HEK293 (cell line): ENCODE results near the gene P2RY11.

Experiments used
- CTCF ChIA-PET: fragments of 350-600 bp; formaldehyde crosslinking; extraction: SDS; loops from one replicate; lab custom pipeline; 2021; ENCODE audit warnings: antibody characterized with exemption; lab: Yijun Ruan, JAX
- POLR2A ChIA-PET: fragments of 300-600 bp; formaldehyde crosslinking; extraction: SDS; loops from one replicate; lab custom pipeline; 2020; ENCODE audit warnings: antibody characterized with exemption, inconsistent platforms; lab: Yijun Ruan, JAX
- H3K27ac ChIP-seq: fragments of 200-500 bp; sonication (Bioruptor generic); 2 replicates; pipeline ENCODE4 v1.5.1; 2014; ENCODE audit warnings: low read depth, low read length, control low read depth, inconsistent platforms; ENCODE audit errors: extremely low read depth
- H3K36me3 ChIP-seq, 2 experiments: fragments of 200-500 bp in 1 of 2; sonication (Bioruptor generic) in 1 of 2; 1 replicate in 1 of 2; 2 replicates in 1 of 2; pipeline ENCODE4 v1.5.1; 2014 to 2017; ENCODE audit warnings: inconsistent platforms in 2 of 2, low read length in 2 of 2; ENCODE audit not compliant: control insufficient read depth in 2 of 2, insufficient read depth in 1 of 2
- H3K4me1 ChIP-seq: fragments of 200-500 bp; sonication (Bioruptor generic); 2 replicates; pipeline ENCODE4 v1.5.1; 2014; ENCODE audit warnings: mild to moderate bottlenecking, low read length, inconsistent platforms; ENCODE audit not compliant: control insufficient read depth, insufficient read depth
- H3K4me3 ChIP-seq: 2 replicates; pipeline ENCODE4 v1.5.1; 2011; ENCODE audit warnings: low read depth, mild to moderate bottlenecking, control low read depth, low read length, moderate library complexity
- H3K9me3 ChIP-seq: fragments of 200-500 bp; sonication (Bioruptor generic); 2 replicates; pipeline ENCODE4 v1.5.1; 2014; ENCODE audit warnings: low read depth, low read length, inconsistent platforms; ENCODE audit not compliant: control insufficient read depth, insufficient read depth
- BCL11B ChIP-seq: fragments of 450-650 bp; formaldehyde crosslinking; IDR thresholded peaks from 2 replicates; pipeline ENCODE4 v1.5.1; 2016; ENCODE audit warnings: low read depth, missing biosample characterization, missing genetic modification characterization
- EGR2 ChIP-seq: fragments of 450-650 bp; formaldehyde crosslinking; IDR thresholded peaks from 2 replicates; pipeline ENCODE4 v1.5.1; 2016; ENCODE audit warnings: low read depth, missing biosample characterization, missing genetic modification characterization
- KLF10 ChIP-seq: fragments of 450-650 bp; IDR thresholded peaks from 2 replicates; pipeline ENCODE4 v1.5.1; 2018; ENCODE audit warnings: missing biosample characterization, mild to moderate bottlenecking, missing genetic modification characterization
- KLF16 ChIP-seq: fragments of 450-650 bp; formaldehyde crosslinking; IDR thresholded peaks from 2 replicates; pipeline ENCODE4 v1.5.1; 2017; ENCODE audit warnings: missing biosample characterization, missing genetic modification characterization
- PRDM2 ChIP-seq: fragments of 450-650 bp; formaldehyde crosslinking; IDR thresholded peaks from 2 replicates; pipeline ENCODE4 v1.5.1; 2016; ENCODE audit warnings: missing biosample characterization, missing genetic modification characterization, borderline replicate concordance
- ZBTB20 ChIP-seq: fragments of 450-650 bp; formaldehyde crosslinking; IDR thresholded peaks from 2 replicates; pipeline ENCODE4 v1.5.1; 2016; ENCODE audit warnings: missing biosample characterization, missing genetic modification characterization
- ZBTB21 ChIP-seq: fragments of 450-650 bp; formaldehyde crosslinking; IDR thresholded peaks from 2 replicates; pipeline ENCODE4 v1.5.1; 2017; ENCODE audit warnings: missing biosample characterization, missing genetic modification characterization
- ZNF138 ChIP-seq: fragments of 450-650 bp; formaldehyde crosslinking; IDR thresholded peaks from 2 replicates; pipeline ENCODE4 v1.5.1; 2016; ENCODE audit warnings: missing biosample characterization, missing genetic modification characterization, borderline replicate concordance
- ZNF169 ChIP-seq: fragments of 450-650 bp; formaldehyde crosslinking; IDR thresholded peaks from 2 replicates; pipeline ENCODE4 v1.5.1; 2016; ENCODE audit warnings: missing biosample characterization, missing genetic modification characterization
- ZNF280C ChIP-seq: fragments of 450-650 bp; formaldehyde crosslinking; IDR thresholded peaks from 2 replicates; pipeline ENCODE4 v1.5.1; 2016; ENCODE audit warnings: missing biosample characterization, missing genetic modification characterization
- ZNF311 ChIP-seq: fragments of 450-650 bp; formaldehyde crosslinking; IDR thresholded peaks from 2 replicates; pipeline ENCODE4 v1.5.1; 2017; ENCODE audit warnings: missing biosample characterization, missing genetic modification characterization, borderline replicate concordance
- ZNF335 ChIP-seq: fragments of 450-650 bp; formaldehyde crosslinking; conservative IDR thresholded peaks from 2 replicates; pipeline ENCODE4 v1.5.1; 2016; ENCODE audit warnings: missing biosample characterization, missing genetic modification characterization
- ZNF426 ChIP-seq: fragments of 450-650 bp; formaldehyde crosslinking; IDR thresholded peaks from 2 replicates; pipeline ENCODE4 v1.5.1; 2017; ENCODE audit warnings: missing biosample characterization, missing genetic modification characterization, mild to moderate bottlenecking, inconsistent platforms, moderate library complexity
- ZNF596 ChIP-seq: fragments of 450-650 bp; IDR thresholded peaks from 2 replicates; pipeline ENCODE4 v1.5.0; 2018; ENCODE audit warnings: missing biosample characterization, mild to moderate bottlenecking, missing genetic modification characterization, moderate library complexity
- ZNF639 ChIP-seq: fragments of 450-650 bp; formaldehyde crosslinking; IDR thresholded peaks from 2 replicates; pipeline ENCODE4 v1.5.1; 2016; ENCODE audit warnings: missing biosample characterization, missing genetic modification characterization
- ZNF843 ChIP-seq: fragments of 450-650 bp; formaldehyde crosslinking; IDR thresholded peaks from 2 replicates; pipeline ENCODE4 v1.5.1; 2016; ENCODE audit warnings: missing biosample characterization, missing genetic modification characterization
- ZSCAN16 ChIP-seq: fragments of 450-650 bp; formaldehyde crosslinking; IDR thresholded peaks from 2 replicates; pipeline ENCODE4 v1.5.1; 2016; ENCODE audit warnings: missing biosample characterization, missing genetic modification characterization
- TF ChIP-seq, protein P1 (sequence below): IDR thresholded peaks from 2 replicates; pipeline ENCODE4 v1.6.1; 2011; ENCODE audit warnings: mild to moderate bottlenecking, low read depth, low read length, borderline replicate concordance
- TF ChIP-seq, protein P2 (sequence below): fragments of 450-650 bp; formaldehyde crosslinking; IDR thresholded peaks from 2 replicates; pipeline ENCODE4 v1.5.1; 2017; ENCODE audit warnings: missing biosample characterization, missing genetic modification characterization

The P2RY11 gene

DNA sequence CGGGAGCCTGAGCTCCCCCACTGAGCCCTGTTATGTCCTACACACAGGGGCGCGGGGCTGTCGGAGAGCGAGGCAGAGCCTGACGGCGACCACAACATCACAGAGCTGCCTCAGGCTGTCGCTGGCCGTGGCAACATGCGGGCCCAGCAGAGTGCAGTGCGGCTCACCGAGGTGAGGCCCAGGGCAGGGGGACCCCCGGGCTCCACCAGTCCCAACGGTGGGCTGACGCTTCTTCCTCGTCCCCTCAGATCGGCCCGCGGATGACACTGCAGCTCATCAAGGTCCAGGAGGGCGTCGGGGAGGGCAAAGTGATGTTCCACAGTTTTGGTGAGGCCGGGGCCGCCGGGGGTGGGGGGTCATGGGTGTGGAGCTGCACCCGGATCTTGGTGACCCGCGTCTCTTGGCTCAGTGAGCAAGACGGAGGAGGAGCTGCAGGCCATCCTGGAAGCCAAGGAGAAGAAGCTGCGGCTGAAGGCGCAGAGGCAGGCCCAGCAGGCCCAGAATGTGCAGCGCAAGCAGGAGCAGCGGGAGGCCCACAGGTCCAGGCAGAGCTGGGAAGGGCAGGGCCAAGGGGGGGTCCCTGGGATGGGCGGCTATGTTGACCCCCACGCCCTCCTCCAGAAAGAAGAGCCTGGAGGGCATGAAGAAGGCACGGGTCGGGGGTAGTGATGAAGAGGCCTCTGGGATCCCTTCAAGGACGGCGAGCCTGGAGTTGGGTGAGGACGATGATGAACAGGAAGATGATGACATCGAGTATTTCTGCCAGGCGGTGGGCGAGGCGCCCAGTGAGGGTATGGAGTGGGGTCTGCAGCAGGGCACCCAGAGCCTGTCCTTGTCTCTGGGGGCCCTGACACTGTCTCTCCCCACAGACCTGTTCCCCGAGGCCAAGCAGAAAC lies 1.2 kb upstream of the P2RY11 start:
- ChIA-PET POLR2A (interaction anchor here (1.0 to 1.6 kb wide), 2 partner anchors 9 kb away, joined by 3 to 4 read pairs; no protein-coding TSS in a partner anchor), CTCF (interaction anchor here (1.6 to 2.4 kb wide), 2 partner anchors 13 to 88 kb away, joined by 3 to 15 read pairs; no protein-coding TSS in a partner anchor)
- H3K4me1 ChIP-seq: no peaks in the 10 kb centered on the region
- TF ChIP-seq ZNF335 (tag by site-specific recombination): no peak
- no peak for TF ChIP-seq ZBTB21 (tag by site-specific recombination)
- no peak for TF ChIP-seq PRDM2 (tag by site-specific recombination)
- no peak for TF ChIP-seq ZNF280C (tag by site-specific recombination)
- no peak for TF ChIP-seq ZNF138 (tag by site-specific recombination)
- TF ChIP-seq KLF10 (tag by site-specific recombination): no peak
- no peak for TF ChIP-seq KLF16 (tag by site-specific recombination)
- TF ChIP-seq ZNF596 (tag by site-specific recombination): no peak
- no peak for TF ChIP-seq ZNF169 (tag by site-specific recombination)
- TF ChIP-seq ZBTB20 (tag by site-specific recombination): no peak
- no peak for TF ChIP-seq ZSCAN16 (tag by site-specific recombination)
- H3K4me3 ChIP-seq: no peak overlapping the region
- H3K9me3 ChIP-seq: no peaks in the 10 kb centered on the region
- peaks cover 14 to 71% of the 10 kb centered on the region in 2 experiments; a peak in 2 of 3 replicates for H3K36me3 ChIP-seq
- H3K27ac ChIP-seq: no peak overlapping the region

- Histone ChIP-seq H3K27ac (no peak overlapping the region), H3K36me3 (peaks cover 14 to 77% of the 10 kb centered on the region in 2 experiments; a peak in 2 of 3 replicates), H3K9me3 (no peaks in the 10 kb centered on the region), H3K4me1 (no peaks in the 10 kb centered on the region), H3K4me3 (no peak overlapping the region)
- TF ChIP-seq BCL11B (tag by site-specific recombination) (no peak), ZNF426 (tag by site-specific recombination) (no peak), EGR2 (tag by site-specific recombination) (no peak), ZNF335 (tag by site-specific recombination) (no peak), ZNF311 (tag by site-specific recombination) (no peak), ZNF843 (tag by site-specific recombination) (no peak), ZNF639 (tag by site-specific recombination) (no peak)
- TF ChIP-seq, protein P1, sequence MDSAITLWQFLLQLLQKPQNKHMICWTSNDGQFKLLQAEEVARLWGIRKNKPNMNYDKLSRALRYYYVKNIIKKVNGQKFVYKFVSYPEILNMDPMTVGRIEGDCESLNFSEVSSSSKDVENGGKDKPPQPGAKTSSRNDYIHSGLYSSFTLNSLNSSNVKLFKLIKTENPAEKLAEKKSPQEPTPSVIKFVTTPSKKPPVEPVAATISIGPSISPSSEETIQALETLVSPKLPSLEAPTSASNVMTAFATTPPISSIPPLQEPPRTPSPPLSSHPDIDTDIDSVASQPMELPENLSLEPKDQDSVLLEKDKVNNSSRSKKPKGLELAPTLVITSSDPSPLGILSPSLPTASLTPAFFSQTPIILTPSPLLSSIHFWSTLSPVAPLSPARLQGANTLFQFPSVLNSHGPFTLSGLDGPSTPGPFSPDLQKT: no peak
- TF ChIP-seq, protein P2, sequence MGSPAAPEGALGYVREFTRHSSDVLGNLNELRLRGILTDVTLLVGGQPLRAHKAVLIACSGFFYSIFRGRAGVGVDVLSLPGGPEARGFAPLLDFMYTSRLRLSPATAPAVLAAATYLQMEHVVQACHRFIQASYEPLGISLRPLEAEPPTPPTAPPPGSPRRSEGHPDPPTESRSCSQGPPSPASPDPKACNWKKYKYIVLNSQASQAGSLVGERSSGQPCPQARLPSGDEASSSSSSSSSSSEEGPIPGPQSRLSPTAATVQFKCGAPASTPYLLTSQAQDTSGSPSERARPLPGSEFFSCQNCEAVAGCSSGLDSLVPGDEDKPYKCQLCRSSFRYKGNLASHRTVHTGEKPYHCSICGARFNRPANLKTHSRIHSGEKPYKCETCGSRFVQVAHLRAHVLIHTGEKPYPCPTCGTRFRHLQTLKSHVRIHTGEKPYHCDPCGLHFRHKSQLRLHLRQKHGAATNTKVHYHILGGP (tag by site-specific recombination): no peak
- ChIA-PET POLR2A (no interaction called here), CTCF (interaction anchor here (0.6 kb wide), 1 partner anchor 14 kb away, joined by 5 read pairs; no protein-coding TSS in a partner anchor)
Measured at GRCh38 chr19:10110972-10111317, 548 bp upstream of the P2RY11 start.
